Uterus (tissue), 2 donors: Measurements from ENCODE around the gene MTUS2.

Experiments used
- CTCF ChIP-seq, 4 experiments: fragments of 200-600 bp in 2 of 4; fragments of 450-650 bp in 2 of 4; sonication (generic) in 2 of 4; IDR thresholded peaks; one replicate each; pipeline ENCODE4 v1.5.1; 2016 to 2019; ENCODE audit warnings: antibody characterized with exemption in 4 of 4, mild to moderate bottlenecking in 2 of 4, moderate library complexity in 1 of 4
- POLR2A ChIP-seq, 2 donors: fragments of 450-650 bp; IDR thresholded peaks; one replicate each; pipeline ENCODE4 v1.6.1; 2016; ENCODE audit warnings: antibody characterized with exemption in 2 of 2, mild to moderate bottlenecking in 1 of 2, moderate library complexity in 1 of 2

- TF ChIP-seq CTCF (IDR thresholded peaks at IDR 0.05) (no peak), POLR2A (IDR thresholded peaks at IDR 0.05) (no peak)
Measured at GRCh38 chr13:29382021-29382420, 561.9 kb downstream of the MTUS2 start.
